UCSD-AML1 (cell line): ENCODE measurements around the gene CPLX1.
"Not testable (repeated sequence)": the region's sequence is repeated elsewhere in the genome, so short reads cannot be mapped to it uniquely, and the experiment has no call there.

Experiments
- DNase-seq: peaks from one replicate; lab custom pipeline; 2025; ENCODE audit not compliant: unreplicated experiment; lab: John Stamatoyannopoulos, UW

The CPLX1 gene

GRCh38 chr4:793093-793861, 32.7 kb downstream of the CPLX1 start:
- no peak for DNase-seq

- DNase-seq: no peak
Measured at GRCh38 chr4:792626-793092, 33.3 kb downstream of the CPLX1 start.

- no peak for DNase-seq
Measured at GRCh38 chr4:791898-792625, 33.9 kb downstream of the CPLX1 start.

GRCh38 chr4:791252-791897, 34.6 kb downstream of the CPLX1 start:
- DNase-seq: no peak

- no peak for DNase-seq
Measured at GRCh38 chr4:790466-790820, 35.5 kb downstream of the CPLX1 start.

- no peak for DNase-seq
Measured at GRCh38 chr4:789571-790465, 36.1 kb downstream of the CPLX1 start.

GRCh38 chr4:788636-789297, 37.2 kb downstream of the CPLX1 start:
- no peak for DNase-seq

- DNase-seq: no peak
Measured at GRCh38 chr4:788006-788635, 37.8 kb downstream of the CPLX1 start.

GRCh38 chr4:787561-787981, 38.4 kb downstream of the CPLX1 start:
- peak; percentile 69 for DNase-seq

- DNase-seq: peak; percentile 62
Measured at GRCh38 chr4:786861-787300, 39.0 kb downstream of the CPLX1 start.

GRCh38 chr4:786074-786741, 39.7 kb downstream of the CPLX1 start:
- no peak for DNase-seq

GRCh38 chr4:785332-786073, 40.4 kb downstream of the CPLX1 start:
- no peak for DNase-seq

GRCh38 chr4:784401-785331, 41.3 kb downstream of the CPLX1 start:
- no peak for DNase-seq

GRCh38 chr4:781493-782216, 44.3 kb downstream of the CPLX1 start:
- peak; percentile 100 for DNase-seq

GRCh38 chr4:780716-781492, 45.0 kb downstream of the CPLX1 start:
- DNase-seq: no peak

- not testable (repeated sequence) for DNase-seq
Measured at GRCh38 chr4:780255-780654, 45.7 kb downstream of the CPLX1 start.
